GM23248 (cell line): ENCODE data around the gene JSRP1.

Source experiments
- EZH2 ChIP-seq: fragments of 200-600 bp; sonication (generic); IDR thresholded peaks from 2 replicates; pipeline ENCODE4 v1.6.1; 2018; ENCODE audit warnings: antibody characterized with exemption, mild to moderate bottlenecking; ENCODE audit not compliant: insufficient read depth, poor library complexity, severe bottlenecking
- EZH2phosphoT487 ChIP-seq: fragments of 200-600 bp; sonication (generic); IDR thresholded peaks from 2 replicates; pipeline ENCODE4 v1.6.1; 2018; ENCODE audit warnings: antibody characterized with exemption, moderate library complexity, mild to moderate bottlenecking, low read depth; ENCODE audit not compliant: insufficient read depth

DNA sequence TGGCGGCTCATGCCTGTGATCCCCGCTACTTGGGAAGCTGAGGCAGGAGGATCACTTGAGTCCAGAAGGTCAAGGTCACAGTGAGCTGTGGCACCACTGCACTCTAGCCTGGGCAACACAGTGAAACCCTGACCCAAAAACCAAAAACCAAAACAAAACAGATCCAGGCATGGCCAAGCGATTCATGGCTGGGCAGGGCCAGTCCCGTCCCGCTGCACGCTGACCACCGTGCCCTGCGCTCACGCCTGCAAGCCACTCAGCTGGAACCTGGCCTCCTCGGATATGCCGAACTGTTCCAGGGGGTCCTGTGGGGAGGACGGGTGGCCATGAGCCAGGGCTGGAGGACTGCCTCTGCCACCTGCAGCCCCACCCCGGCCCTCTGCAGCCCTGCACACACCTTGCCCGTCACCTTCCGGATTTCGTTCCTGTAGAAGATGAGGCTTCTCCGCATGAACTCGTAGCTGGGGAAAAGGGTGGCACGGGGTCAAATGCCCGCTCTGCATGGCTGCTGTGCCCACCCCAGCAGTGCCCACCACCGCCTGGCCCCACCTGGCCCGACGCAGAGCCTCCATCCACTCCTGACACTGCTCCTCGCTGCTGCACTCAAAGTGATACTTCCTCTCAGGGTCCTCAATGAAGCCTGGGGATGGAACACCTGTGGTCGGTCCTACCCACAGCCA, 22.5 kb downstream of the JSRP1 start:
- TF ChIP-seq EZH2: no peak
- no peak for TF ChIP-seq EZH2phosphoT487
